Measurements from ENCODE around the gene XPNPEP3.

GRCh38 chr22:40898850-40899357 lies 42.0 kb downstream of the XPNPEP3 start:
- TF ChIP-seq CTCF (IDR thresholded peaks at IDR 0.05) (peak; percentile 36 to 55 (median 44)), EP300 (IDR thresholded peaks at IDR 0.05) (no peak), POLR2A (IDR thresholded peaks at IDR 0.05) (no peak)

Measured in tibial nerve (tissue), 4 donors.